Stimulated activated CD8-positive, alpha-beta memory T cell treated with anti-CD3 and anti-CD28 coated beads, Interleukin-12 subunit alpha, Interleukin-12 subunit beta, amount 100 ng/mL, for 24 hours (primary cell): ENCODE measurements around the gene TIGD4.
"Not testable (repeated sequence)": the region's sequence is repeated elsewhere in the genome, so short reads cannot be mapped to it uniquely, and the experiment has no call there.

Experiments used
- DNase-seq: peaks from one replicate; pipeline ENCODE4 v3.0.0-alpha.2; 2020; ENCODE audit errors: extremely low read depth

The TIGD4 gene

GRCh38 chr4:152780267-152780778 lies 793 bp upstream of the TIGD4 start:
- DNase-seq: no peak

DNA sequence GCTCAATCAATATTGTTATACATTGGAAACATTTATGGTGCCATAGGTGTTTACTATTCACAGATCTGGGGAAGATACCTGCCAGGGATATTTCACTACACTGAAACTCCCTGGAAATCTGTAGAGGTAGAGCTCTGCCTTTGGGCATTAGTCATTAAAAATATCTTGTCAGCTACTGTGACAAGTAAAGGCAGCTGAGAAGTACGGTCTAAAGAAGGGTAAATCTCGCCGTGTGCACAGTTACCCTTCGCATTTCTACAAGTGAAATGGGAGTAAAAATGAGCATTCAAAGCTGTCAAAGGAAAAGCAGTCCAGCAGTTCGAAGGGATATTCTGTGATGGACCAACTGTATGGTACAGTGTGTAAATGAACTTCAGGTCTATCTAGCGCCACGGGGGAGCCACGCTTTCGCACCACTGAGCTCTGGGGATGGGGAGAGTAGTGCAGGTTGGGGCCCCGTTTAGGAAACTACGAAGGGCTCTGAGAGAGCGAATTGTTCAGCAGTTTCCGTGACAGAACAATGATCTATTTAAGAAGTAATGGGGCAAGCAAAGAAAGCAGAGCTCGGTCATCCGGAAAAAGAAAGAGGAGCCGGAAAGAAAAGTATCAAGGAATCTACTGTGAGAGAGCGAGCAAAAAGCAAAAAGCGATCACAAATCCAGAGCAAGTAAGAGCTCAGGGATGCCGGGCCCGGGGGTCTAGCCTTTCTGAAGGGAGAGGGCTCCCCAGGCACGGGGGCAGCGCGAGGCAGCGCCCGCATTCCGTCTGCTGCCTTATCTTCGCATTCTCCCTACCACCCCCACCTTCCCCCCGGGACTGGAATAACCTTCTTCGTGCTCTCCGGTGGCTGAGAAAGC lies 646 bp downstream of the TIGD4 start:
- no peak for DNase-seq

GRCh38 chr4:152777488-152777887 lies 2.0 kb downstream of the TIGD4 start:
- DNase-seq: no peak

GRCh38 chr4:152776352-152776751 lies 3.2 kb downstream of the TIGD4 start:
- no peak for DNase-seq

DNA sequence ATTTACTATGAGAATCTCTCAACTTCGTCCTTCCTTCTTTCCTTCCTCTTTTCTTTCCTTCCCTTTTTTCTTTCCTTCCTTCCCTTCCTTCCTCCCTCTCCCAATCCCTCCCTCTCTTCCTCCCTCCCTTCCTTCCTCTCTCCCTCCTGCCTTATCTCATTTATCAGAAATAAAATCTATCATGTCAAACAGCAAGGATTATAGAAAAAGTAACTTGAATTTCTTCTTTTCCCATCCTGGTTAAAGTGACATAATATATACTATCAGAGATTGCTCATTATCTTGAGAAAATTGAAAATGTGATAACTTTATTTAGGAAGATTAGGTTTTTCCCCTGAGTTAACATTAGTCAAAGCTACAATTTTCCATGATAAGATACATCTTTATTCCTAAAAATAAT lies 5.6 kb downstream of the TIGD4 start:
- DNase-seq: no peak

GRCh38 chr4:152773339-152773738 lies 6.2 kb downstream of the TIGD4 start:
- no peak for DNase-seq

DNA sequence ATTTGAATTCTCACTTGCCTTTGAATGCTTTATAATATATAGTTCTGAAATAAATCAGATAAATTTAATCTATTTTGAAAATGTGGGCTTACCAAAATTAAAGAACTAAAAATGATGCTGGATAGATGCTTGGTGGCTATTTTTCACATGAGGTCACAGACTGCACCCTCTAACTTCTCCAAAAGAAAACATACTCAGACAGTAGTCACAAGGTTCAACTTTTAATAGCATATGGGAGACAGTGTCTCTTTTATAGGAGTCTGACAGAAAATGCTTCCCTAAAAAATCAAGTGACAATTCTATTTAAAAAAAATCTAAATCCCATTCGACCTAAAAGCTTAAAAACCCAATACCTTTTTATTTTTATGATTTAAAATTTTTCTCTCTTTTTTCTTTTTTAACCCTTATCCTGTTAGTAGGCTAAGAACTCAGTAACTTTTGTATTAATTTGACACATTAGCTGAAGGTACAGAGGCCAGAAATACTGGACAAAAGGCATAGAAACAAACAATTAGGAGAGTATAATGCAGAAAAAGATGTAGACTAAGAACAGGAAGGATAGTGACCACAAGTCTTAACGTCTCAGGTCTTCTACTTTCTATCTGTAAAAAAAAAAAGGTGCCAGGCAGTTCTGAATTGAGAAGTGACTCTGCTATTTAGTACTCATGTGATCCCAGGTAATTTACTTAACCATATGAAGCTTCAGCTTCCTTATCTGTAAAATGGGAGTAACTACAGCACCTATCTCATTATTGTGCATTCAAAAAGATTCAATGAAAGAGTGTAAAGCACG lies 7.6 kb downstream of the TIGD4 start:
- DNase-seq: no peak

DNA sequence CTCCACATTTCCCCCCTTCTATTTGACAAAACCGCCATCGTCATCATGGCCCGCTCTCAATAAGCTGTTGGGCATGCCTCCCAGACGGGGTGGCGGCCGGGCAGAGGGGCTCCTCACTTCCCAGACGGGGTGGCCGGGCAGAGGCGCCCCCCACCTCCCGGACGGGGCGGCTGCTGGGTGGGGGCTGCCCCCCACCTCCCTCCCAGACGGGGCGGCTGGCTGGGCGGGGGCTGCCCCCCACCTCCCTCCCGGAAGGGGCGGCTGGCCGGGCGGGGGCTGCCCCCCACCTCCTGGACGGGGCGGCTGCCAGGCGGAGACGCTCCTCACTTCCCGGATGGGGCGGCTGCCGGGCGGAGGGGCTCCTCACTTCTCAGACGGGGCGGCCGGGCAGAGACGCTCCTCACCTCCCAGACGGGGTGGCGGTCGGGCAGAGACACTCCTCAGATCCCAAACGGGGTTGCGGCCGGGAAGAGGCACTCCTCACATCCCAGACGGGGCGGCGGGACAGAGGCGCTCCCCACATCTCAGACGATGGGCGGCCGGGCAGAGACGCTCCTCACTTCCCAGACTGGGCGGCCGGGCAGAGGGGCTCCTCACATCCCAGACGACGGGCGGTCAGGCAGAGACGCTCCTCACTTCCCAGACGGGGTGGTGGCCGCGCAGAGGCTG lies 14.3 kb downstream of the TIGD4 start:
- not testable (repeated sequence) for DNase-seq

GRCh38 chr4:152763796-152764195 lies 15.7 kb downstream of the TIGD4 start:
- DNase-seq: no peak

GRCh38 chr4:152748619-152749018 lies 30.9 kb downstream of the TIGD4 start:
- DNase-seq: no peak

DNA sequence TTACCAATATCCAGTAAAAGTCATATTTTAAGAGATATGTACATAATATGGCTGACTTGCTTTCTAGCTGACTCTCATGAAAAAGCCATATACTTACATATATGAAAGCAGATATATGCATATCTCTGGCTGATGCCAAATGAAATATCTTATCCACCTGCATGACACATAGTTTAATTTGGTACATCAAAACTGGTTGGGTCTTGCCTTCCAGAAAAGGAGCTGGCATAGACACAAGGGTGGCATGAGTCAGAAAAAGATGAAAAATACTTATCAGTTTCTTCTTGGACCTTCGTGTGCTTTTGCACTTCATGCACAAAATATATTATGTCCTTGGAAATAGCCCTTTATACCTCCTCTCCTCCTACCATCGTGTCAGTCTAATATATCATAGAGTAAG lies 32.1 kb downstream of the TIGD4 start:
- no peak for DNase-seq

- no peak for DNase-seq
These were observed 40.7 kb downstream of the TIGD4 start for GRCh38 chr4:152738827-152739226.

DNA sequence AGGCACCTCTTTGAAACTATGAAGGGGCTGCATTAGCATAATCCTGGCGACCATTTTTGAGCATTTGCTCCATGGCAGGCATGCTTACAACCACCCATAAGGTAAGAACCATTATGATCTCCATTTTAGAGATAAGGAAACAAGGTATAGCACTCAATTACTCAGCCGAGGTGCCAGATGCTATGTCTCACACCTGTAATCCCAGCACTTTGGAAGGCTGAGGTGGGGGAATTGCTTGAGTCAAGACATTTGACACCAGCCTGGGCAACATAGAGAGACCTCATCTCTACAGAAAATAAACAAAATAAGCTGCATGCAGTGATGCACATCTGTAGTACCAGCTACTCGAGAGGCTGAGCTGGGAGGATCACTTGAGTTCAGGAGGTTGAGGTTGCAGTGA lies 43.6 kb downstream of the TIGD4 start:
- no peak for DNase-seq

GRCh38 chr4:152735396-152735859 lies 44.1 kb downstream of the TIGD4 start:
- no peak for DNase-seq

- no peak for DNase-seq
These were observed 44.9 kb downstream of the TIGD4 start for GRCh38 chr4:152734699-152735050.

- DNase-seq: no peak
These were observed 45.4 kb downstream of the TIGD4 start for GRCh38 chr4:152734015-152734698.

DNA sequence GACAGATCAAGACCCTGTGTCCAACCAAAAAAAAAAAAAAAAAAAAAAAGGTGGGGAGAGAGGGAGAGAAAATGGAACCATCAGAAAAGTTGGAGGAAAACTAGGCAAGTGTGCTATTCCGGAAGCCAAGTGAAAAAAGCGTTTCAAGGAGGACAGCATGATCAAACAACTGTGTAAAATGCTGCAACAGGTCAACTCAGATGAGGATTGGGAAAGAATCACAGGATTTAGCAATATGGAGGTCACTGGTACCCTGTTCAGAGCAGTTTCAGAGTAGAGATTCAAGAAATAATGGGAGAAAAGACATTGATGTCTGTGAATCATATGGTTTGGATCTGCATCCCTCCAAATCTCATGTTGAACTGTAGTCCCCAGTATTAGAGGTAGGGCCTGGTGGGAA lies 47.5 kb downstream of the TIGD4 start:
- no peak for DNase-seq

- DNase-seq: no peak
These were observed 50.1 kb downstream of the TIGD4 start for GRCh38 chr4:152729466-152729865.

DNA sequence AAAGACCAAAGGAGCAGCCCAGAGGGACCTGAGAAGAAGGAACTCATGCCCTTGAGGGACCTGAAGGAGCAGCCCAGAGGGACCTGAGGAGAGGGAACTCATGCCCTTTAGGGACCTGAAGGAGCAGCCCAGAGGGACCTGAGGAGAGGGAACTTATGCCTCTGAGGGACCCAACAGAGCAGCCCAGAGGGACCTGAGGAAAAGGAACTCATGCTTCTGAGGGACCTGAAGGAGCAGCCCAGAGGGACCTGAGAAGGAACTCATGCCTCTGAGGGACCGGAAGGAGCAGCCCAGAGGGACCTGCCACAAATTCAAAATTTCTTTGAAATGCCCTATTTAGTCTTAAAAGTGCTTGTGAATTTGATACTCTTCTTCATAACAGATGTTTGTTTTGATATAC lies 51.2 kb downstream of the TIGD4 start:
- DNase-seq: no peak

DNA sequence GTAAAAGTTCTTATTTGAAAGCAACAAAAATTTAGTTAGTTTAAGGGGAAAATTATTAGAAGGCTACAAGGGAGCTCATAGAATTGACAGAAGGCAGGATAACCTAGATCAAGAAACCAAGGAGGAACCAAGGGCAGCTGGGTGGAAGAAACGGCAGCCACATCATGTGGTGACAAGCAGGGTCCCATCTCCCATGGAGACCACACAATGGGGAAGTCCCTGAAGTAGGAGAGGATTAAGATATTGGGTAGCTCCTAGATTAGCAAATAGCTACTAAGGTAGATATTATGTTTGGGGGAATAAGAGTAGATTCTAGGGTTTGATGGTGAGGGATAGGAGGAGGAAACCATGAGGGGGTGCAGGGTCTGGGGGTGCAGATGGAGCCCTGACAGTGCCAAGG lies 51.7 kb downstream of the TIGD4 start:
- no peak for DNase-seq

GRCh38 chr4:152724494-152724893 lies 55.0 kb downstream of the TIGD4 start:
- DNase-seq: no peak

GRCh38 chr4:152723236-152723635 lies 56.3 kb downstream of the TIGD4 start:
- DNase-seq: no peak
